HUES6 (cell line): Measurements from ENCODE around the gene RING1.

Experiments
- H3K27ac ChIP-seq: 2 replicates; pipeline ENCODE4 v1.7.0; 2013; ENCODE audit warnings: low read depth, mild to moderate bottlenecking, low read length, inconsistent platforms
- H3K27me3 ChIP-seq: 2 replicates; pipeline ENCODE4 v1.6.1; 2013; ENCODE audit warnings: low read length; ENCODE audit not compliant: control insufficient read depth, insufficient read depth
- H3K36me3 ChIP-seq: 2 replicates; pipeline ENCODE4 v1.6.1; 2013; ENCODE audit warnings: low read length; ENCODE audit not compliant: control insufficient read depth, insufficient read depth
- H3K4me1 ChIP-seq: 2 replicates; pipeline ENCODE4 v1.6.1; 2013; ENCODE audit warnings: low read length; ENCODE audit not compliant: control insufficient read depth, insufficient read depth
- H3K4me3 ChIP-seq: 2 replicates; pipeline ENCODE4 v1.5.1; 2013; ENCODE audit warnings: low read depth, low read length
- H3K9ac ChIP-seq: one replicate; pipeline ENCODE4 v1.6.1; 2013; ENCODE audit warnings: mild to moderate bottlenecking, low read length
- H3K9me3 ChIP-seq: 2 replicates; pipeline ENCODE4 v1.6.1; 2013; ENCODE audit warnings: low read depth, low read length; ENCODE audit not compliant: control insufficient read depth, insufficient read depth

RING1 gene

GRCh38 chr6:33208091-33208967 is at the start of gene RING1:
RING1 (plus strand) TSS chr6:33208500; CDS start chr6:33208823, 323 bp downstream.
- Histone ChIP-seq H3K36me3 (peaks cover 20% of the 10 kb centered on the region), H3K27me3 (peaks cover 54% of the 10 kb centered on the region), H3K9me3 (no peaks in the 10 kb centered on the region), H3K4me3 (peak within 1 kb of the TSS; percentile 96), H3K9ac (peak within 1 kb of the TSS; percentile 78), H3K27ac (peak within 1 kb of the TSS; percentile 27; the same call in 1 of the 2 replicates), H3K4me1 (peaks cover 45% of the 10 kb centered on the region)

GRCh38 chr6:33160096-33160495 is 48.2 kb upstream of the RING1 start:
- peaks cover 15% of the 10 kb centered on the region for H3K4me1 ChIP-seq
- H3K9me3 ChIP-seq = no peaks in the 10 kb centered on the region
- no peak overlapping the region for H3K4me3 ChIP-seq
- H3K9ac ChIP-seq = no peak overlapping the region
- H3K27ac ChIP-seq = no peak overlapping the region
- H3K27me3 ChIP-seq = peaks cover 29% of the 10 kb centered on the region
- no peaks in the 10 kb centered on the region for H3K36me3 ChIP-seq

DNA sequence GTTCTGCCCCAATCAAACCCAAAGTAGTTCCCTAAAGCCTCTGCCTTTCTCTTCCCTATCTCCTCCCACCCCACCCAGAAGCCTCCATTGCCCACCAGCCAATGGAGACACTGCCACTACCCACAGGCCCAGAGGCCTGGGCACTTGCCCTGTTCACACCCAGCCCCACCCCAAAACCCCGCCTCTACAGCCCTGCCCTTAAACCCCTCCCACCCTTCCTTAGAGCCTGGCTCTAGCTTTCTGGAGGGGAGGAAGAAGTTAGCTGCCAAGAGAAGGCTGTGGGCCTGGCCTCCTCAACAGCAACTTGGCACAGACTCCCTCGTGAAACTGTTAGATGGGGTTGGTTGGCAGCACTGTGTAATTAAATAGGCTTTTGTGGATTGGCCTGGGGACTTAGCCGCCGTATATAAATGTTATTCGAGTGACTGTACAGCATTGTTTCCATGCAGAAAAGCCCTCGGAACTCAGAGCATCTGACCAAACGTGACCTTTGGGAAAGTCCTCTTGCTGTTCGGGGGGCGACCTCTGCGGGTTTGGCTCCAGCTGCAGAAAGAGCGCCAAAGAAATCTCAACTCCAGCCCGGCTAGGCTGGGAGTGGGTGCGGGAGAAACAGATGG is 47.5 kb upstream of the RING1 start:
- H3K4me3 ChIP-seq = peak overlapping the region; percentile 71
- no peak overlapping the region for H3K9ac ChIP-seq
- H3K27ac ChIP-seq = no peak overlapping the region
- peaks cover 15% of the 10 kb centered on the region for H3K4me1 ChIP-seq
- H3K27me3 ChIP-seq = peaks cover 31% of the 10 kb centered on the region
- no peaks in the 10 kb centered on the region for H3K9me3 ChIP-seq
- no peaks in the 10 kb centered on the region for H3K36me3 ChIP-seq

DNA sequence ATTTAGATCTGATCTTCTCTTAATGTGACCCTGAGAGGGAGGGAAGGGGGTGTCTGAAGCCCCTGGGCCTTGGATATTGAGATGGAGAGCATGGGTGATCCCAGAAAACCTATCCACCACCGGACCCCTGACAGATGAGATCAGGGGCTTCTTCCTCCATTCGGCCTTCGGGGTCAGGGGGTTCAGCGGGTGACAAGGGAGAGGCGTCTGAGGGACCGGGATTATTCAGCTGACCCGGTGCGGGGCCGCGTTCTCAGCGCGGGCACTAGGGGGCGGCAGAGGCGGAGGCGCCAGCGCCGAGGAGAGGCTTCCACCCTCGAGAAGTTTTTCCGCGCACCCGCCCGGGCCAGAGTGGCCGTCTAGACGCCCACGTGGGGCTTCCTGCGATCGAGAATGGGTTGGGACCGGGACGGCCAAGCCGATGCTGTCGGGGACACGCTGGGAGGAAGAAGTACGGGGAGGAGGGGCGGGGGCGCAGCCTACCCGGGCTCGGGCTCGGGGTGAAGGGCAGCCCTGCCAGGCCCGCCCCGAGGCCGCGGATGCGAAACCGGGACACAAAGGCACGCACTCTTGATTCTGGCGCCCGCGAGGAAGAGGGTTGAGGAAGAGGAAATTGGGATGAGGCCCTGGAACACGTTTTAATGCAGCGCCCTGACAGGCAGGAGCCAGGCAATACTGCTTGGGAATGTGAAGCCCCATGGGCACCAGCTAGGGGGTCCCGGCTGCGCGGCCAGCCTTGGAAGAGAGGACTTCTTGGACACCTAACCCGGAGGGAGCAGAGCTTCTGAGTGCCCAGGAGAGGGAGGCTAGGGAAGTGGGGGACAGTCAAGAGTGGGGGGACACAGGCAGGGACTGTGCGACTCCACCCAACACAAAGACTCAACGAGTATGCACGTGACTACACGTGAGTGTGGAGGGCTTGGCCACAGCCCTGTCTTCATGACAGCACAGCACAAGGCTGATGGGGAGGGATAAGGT is 46.7 kb upstream of the RING1 start:
- H3K4me3 ChIP-seq = peak overlapping the region; percentile 71
- peak overlapping the region; percentile 62 for H3K9ac ChIP-seq
- H3K9me3 ChIP-seq = no peaks in the 10 kb centered on the region
- H3K4me1 ChIP-seq = peaks cover 15% of the 10 kb centered on the region
- no peak overlapping the region for H3K27ac ChIP-seq
- H3K36me3 ChIP-seq = no peaks in the 10 kb centered on the region
- H3K27me3 ChIP-seq = peaks cover 35% of the 10 kb centered on the region

DNA sequence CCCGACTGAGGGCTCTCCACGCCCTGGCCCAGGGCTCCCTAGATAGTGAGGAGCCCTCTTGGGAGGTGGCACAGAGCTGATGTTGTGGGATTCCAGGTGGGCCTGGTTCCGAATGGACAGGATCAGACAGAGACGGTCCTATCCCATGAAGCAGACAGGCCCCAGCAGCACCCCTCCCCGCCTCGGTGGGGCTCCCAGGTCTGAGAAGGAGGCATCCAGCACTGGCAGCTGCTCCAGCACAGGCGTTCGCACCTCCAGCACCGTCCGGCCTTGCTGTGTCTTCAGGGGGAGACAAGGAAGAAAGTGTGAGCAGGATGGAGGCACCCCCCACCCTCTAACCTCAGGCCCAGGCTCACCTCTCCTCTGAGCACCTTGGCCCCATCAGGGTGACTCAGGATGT is 44.8 kb upstream of the RING1 start:
- no peaks in the 10 kb centered on the region for H3K36me3 ChIP-seq
- no peak overlapping the region for H3K27ac ChIP-seq
- no peak overlapping the region for H3K9ac ChIP-seq

DNA sequence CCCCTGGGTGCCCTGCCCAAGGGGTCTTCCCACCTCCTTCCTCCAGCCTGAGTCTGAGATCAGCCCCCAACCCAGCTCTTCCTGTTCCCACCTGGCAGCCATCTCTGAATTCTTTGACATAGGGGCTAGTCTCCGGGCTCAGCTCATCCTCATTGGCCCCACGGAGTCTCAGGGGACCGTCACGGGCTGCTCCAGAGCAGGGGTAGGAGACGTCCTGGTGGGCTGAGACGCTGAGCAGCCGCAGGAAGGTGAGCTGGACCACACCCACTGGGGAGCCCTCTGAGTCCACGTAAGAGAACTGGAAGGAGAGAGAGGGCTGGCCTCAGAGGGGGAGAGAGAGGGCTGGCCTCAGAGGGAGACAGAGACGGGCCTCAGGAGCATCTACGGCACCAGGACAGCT is 44.1 kb upstream of the RING1 start:
- Histone ChIP-seq H3K27me3 (peaks cover 35% of the 10 kb centered on the region), H3K4me1 (peaks cover 15% of the 10 kb centered on the region), H3K9ac (no peak overlapping the region), H3K9me3 (no peaks in the 10 kb centered on the region), H3K36me3 (no peaks in the 10 kb centered on the region), H3K4me3 (no peak overlapping the region), H3K27ac (no peak overlapping the region)

More for the DNA sequence above, 44.8 kb upstream of the RING1 start:
- H3K27me3 ChIP-seq = peaks cover 35% of the 10 kb centered on the region
- no peaks in the 10 kb centered on the region for H3K9me3 ChIP-seq
- H3K4me3 ChIP-seq = no peak overlapping the region
- peaks cover 15% of the 10 kb centered on the region for H3K4me1 ChIP-seq

DNA sequence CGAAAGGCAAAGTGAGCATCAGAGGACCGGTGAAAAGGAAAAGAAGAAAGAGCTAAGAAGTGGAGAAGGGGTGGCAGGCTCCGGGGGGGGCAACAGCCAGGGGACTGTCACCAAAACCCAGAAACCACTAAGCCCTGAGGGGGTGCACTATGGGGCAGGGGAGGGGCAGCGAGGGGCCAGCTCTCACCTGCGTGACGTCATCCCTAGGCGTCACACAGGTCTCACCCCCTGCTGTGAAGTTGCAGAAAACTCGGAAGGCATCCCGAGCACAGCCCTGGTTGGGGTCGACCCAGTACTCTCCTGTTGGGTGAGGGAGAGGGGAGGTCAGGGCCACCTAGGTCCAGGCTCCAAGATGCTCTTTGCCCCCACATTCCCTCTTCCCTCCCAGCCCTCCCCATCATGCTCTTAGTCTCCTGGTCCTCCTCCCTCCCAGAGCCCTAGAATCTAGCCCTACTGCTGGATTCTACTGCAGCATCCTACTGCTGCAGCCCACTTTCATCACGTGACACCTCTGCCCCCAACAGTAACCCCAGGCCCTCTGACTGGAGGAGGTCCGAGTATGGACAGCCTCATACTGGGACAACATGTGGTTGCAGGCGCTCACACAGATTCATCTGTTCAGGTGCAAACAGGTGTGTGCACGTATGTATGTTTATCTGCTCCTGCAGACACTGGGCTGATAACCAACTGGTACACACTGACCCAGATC is 43.5 kb upstream of the RING1 start:
- Histone ChIP-seq H3K27ac (no peak overlapping the region), H3K4me1 (peaks cover 15% of the 10 kb centered on the region), H3K4me3 (no peak overlapping the region), H3K27me3 (peaks cover 35% of the 10 kb centered on the region), H3K9me3 (no peaks in the 10 kb centered on the region), H3K9ac (no peak overlapping the region), H3K36me3 (no peaks in the 10 kb centered on the region)

DNA sequence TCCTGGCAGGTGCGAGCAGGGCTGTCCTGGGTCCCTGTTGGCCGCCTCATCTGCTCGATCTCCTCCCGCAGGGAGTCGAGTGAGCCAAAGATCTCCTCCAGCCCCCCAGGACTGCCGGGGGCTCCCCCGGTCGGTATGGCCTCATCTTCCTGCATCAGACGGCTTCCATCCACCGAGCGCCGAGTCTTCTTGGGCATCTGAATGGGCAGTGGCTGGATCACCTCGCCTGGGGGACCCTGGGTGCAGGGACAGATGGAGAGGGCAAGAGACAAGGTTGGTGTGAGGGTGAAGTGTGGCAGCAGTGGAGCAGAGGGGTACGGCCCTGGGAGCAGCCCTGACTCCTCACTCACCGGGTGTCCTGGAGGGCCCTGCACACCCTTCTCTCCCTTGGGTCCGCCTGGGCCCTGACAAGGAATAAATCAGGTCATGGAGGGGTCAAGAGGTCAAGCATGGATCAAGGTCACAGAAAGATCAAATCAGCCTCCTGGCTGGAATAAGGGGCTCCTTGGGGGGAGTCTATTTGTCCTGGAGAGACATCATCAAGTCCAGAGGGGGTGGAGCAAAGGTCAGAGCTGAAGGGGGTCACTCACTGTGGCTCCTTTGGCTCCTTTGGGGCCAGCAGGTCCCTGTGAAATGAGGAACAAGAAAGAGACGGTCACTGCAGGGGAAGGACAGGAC is 42.6 kb upstream of the RING1 start:
- no peak overlapping the region for H3K4me3 ChIP-seq
- peaks cover 35% of the 10 kb centered on the region for H3K27me3 ChIP-seq
- peaks cover 14% of the 10 kb centered on the region for H3K4me1 ChIP-seq
- H3K36me3 ChIP-seq = no peaks in the 10 kb centered on the region
- no peak overlapping the region for H3K9ac ChIP-seq
- H3K27ac ChIP-seq = no peak overlapping the region
- H3K9me3 ChIP-seq = no peaks in the 10 kb centered on the region

GRCh38 chr6:33166363-33166762 is 41.9 kb upstream of the RING1 start:
- no peak overlapping the region for H3K9ac ChIP-seq

GRCh38 chr6:33166811-33167210 is 41.5 kb upstream of the RING1 start:
- Histone ChIP-seq H3K36me3 (no peaks in the 10 kb centered on the region), H3K9ac (no peak overlapping the region), H3K4me3 (no peak overlapping the region), H3K9me3 (no peaks in the 10 kb centered on the region), H3K4me1 (peaks cover 6% of the 10 kb centered on the region; the same call in 1 of the 2 replicates), H3K27me3 (peaks cover 26% of the 10 kb centered on the region), H3K27ac (no peak overlapping the region)

More at GRCh38 chr6:33166363-33166762, 41.9 kb upstream of the RING1 start:
- Histone ChIP-seq H3K36me3 (no peaks in the 10 kb centered on the region), H3K9me3 (no peaks in the 10 kb centered on the region), H3K4me3 (no peak overlapping the region), H3K27ac (no peak overlapping the region), H3K4me1 (peaks cover 7% of the 10 kb centered on the region), H3K27me3 (peaks cover 30% of the 10 kb centered on the region)
